HepG2 (cell line): ENCODE results near the gene IDUA. TPM values are rescaled to one million over a fixed set of nuclear protein-coding genes. Genes with fewer than 3 reads are reported as not detected.
A peak's percentile ranks its signal among the peaks of the same experiment; 100 is the strongest.

ENCODE experiments used
- ATAC-seq: fragments of 200-7000 bp; cut with Tn5 transposase; 3 replicates; pipeline ENCODE4 v1.9.1; 2020; ENCODE audit warnings: mild to moderate bottlenecking, moderate library complexity
- BruUV-seq: library from RNA; stranded (reverse); fragments of 400-500 nt; replicated peaks from 2 replicates; lab custom pipeline; 2021; lab: Mats Ljungman, UMichigan
- CTCF ChIA-PET: fragments of 300-600 bp; formaldehyde crosslinking; extraction: SDS; loops from one replicate; lab custom pipeline; 2021; ENCODE audit warnings: low total read pairs, inconsistent platforms, low intra/inter-chr PET ratio; lab: Yijun Ruan, JAX
- POLR2A ChIA-PET: fragments of 350-600 bp; sonication (Branson Sonifier 250); formaldehyde crosslinking; loops from one replicate; lab custom pipeline; 2020; ENCODE audit warnings: antibody characterized with exemption, inconsistent platforms; lab: Yijun Ruan, JAX
- DNase-seq: peaks from one replicate; pipeline ENCODE4 v3.0.0-alpha.2; 2015; ENCODE audit warnings: low spot score
- FAIRE-seq: peaks from 3 replicates; lab custom pipeline; 2011; peaks lifted over from hg19 to GRCh38; lab: Jason Lieb, UNC
- H2AFZ ChIP-seq: one replicate; pipeline ENCODE4 v1.6.1; 2011; ENCODE audit warnings: low read length, inconsistent platforms
- H3K27ac ChIP-seq: fragments of 300-600 bp; 3 replicates; pipeline ENCODE4 v1.8.0; 2011; ENCODE audit warnings: mixed run types, mild to moderate bottlenecking, mixed read lengths, low read length, inconsistent platforms; ENCODE audit not compliant: insufficient read depth; ENCODE audit errors: extremely low read length
- H3K27me3 ChIP-seq, 2 experiments: fragments of 200-600 bp in 1 of 2; 2 replicates in 1 of 2; 3 replicates in 1 of 2; pipeline versions ENCODE4 v1.6.0 to v1.8.0; 2011; ENCODE audit warnings: low read length in 2 of 2, mild to moderate bottlenecking in 2 of 2, moderate library complexity in 2 of 2, inconsistent platforms in 1 of 2; ENCODE audit not compliant: insufficient read depth in 2 of 2, control insufficient read depth in 1 of 2
- H3K36me3 ChIP-seq, 2 experiments: fragments of 200-600 bp in 1 of 2; replicated peaks in 1 of 2; 2 replicates in 1 of 2; 3 replicates in 1 of 2; pipeline versions ENCODE4 v1.5.1 to v1.8.0; 2011; ENCODE audit warnings: low read length in 2 of 2, inconsistent platforms in 1 of 2; ENCODE audit not compliant: insufficient read depth in 2 of 2, control insufficient read depth in 1 of 2
- H3K4me1 ChIP-seq: 2 replicates; pipeline ENCODE4 v1.5.1; 2012; ENCODE audit warnings: low read length, inconsistent platforms; ENCODE audit not compliant: insufficient read depth
- H3K4me2 ChIP-seq: 2 replicates; pipeline ENCODE4 v1.6.0; 2011; ENCODE audit warnings: low read depth, low read length, inconsistent platforms
- H3K4me3 ChIP-seq, 3 experiments: fragments of 200-600 bp in 1 of 3; sonication (generic), shearing (Covaris generic) in 1 of 3; replicated peaks in 1 of 3; 2 replicates each; pipeline ENCODE4 v1.5.1; 2011 to 2016; ENCODE audit warnings: low read length in 3 of 3, inconsistent platforms in 2 of 3, low read depth in 2 of 3, mild to moderate bottlenecking in 2 of 3, control low read depth in 1 of 3, mixed read lengths in 1 of 3; ENCODE audit not compliant: insufficient read depth in 1 of 3
- H3K79me2 ChIP-seq: one replicate; pipeline ENCODE4 v1.6.1; 2011; ENCODE audit warnings: low read length, inconsistent platforms; ENCODE audit not compliant: insufficient read depth
- H3K9ac ChIP-seq: 2 replicates; pipeline ENCODE4 v1.6.0; 2011; ENCODE audit warnings: mild to moderate bottlenecking, low read depth, low read length, inconsistent platforms; ENCODE audit not compliant: insufficient read depth
- H3K9me3 ChIP-seq: 2 replicates; pipeline ENCODE4 v1.5.1; 2012; ENCODE audit warnings: mild to moderate bottlenecking, low read length
- H4K20me1 ChIP-seq: 2 replicates; pipeline ENCODE4 v1.6.0; 2011; ENCODE audit warnings: inconsistent platforms, mild to moderate bottlenecking, low read length, moderate library complexity; ENCODE audit not compliant: insufficient read depth
- AGO2 ChIP-seq: fragments of 200-400 bp; formaldehyde crosslinking; optimal IDR thresholded peaks from 2 replicates; pipeline ENCODE3; 2017; ENCODE audit warnings: mild to moderate bottlenecking, low read depth, low read length, moderate library complexity
- CTCF ChIP-seq: sonication (generic); formaldehyde crosslinking; IDR thresholded peaks from 2 replicates; pipeline ENCODE4 v1.5.0; 2020; ENCODE audit warnings: mild to moderate bottlenecking, missing genetic modification reagents, moderate library complexity
- DRAP1 ChIP-seq: IDR thresholded peaks from 2 replicates; pipeline ENCODE4 v1.6.1; 2016; ENCODE audit warnings: missing genetic modification reagents, missing compliant biosample characterization
- GATAD2A ChIP-seq: IDR thresholded peaks from 2 replicates; pipeline ENCODE4 v1.6.1; 2016
- KDM1A ChIP-seq: IDR thresholded peaks from 2 replicates; pipeline ENCODE4 v1.6.1; 2016; ENCODE audit warnings: missing compliant biosample characterization
- MEF2D ChIP-seq: sonication (generic); formaldehyde crosslinking; IDR thresholded peaks from 2 replicates; pipeline ENCODE4 v1.5.1; 2020; ENCODE audit warnings: mild to moderate bottlenecking, missing genetic modification reagents
- PBX3 ChIP-seq: sonication (generic); formaldehyde crosslinking; IDR thresholded peaks from 2 replicates; pipeline ENCODE4 v1.8.1; 2023; ENCODE audit warnings: missing genetic modification reagents, inconsistent platforms, borderline replicate concordance
- POGZ ChIP-seq: sonication (generic); formaldehyde crosslinking; IDR thresholded peaks from 2 replicates; pipeline ENCODE4 v1.4.0; 2020; ENCODE audit warnings: mild to moderate bottlenecking, missing genetic modification reagents
- RAD21 ChIP-seq: fragments of 450-650 bp; formaldehyde crosslinking; IDR thresholded peaks from 2 replicates; pipeline ENCODE4 v1.5.0; 2020; ENCODE audit warnings: mild to moderate bottlenecking
- SAP130 ChIP-seq: IDR thresholded peaks from 2 replicates; pipeline ENCODE4 v1.6.1; 2016; ENCODE audit warnings: low read depth
- STAG1 ChIP-seq: sonication (generic); formaldehyde crosslinking; IDR thresholded peaks from 2 replicates; pipeline ENCODE4 v1.4.0; 2020; ENCODE audit warnings: missing genetic modification reagents
- ZBTB8A ChIP-seq: sonication (generic); formaldehyde crosslinking; IDR thresholded peaks from 2 replicates; pipeline ENCODE4 v1.4.0; 2020; ENCODE audit warnings: mild to moderate bottlenecking, low read depth, missing genetic modification reagents, borderline replicate concordance
- ZFP62 ChIP-seq: sonication (generic); formaldehyde crosslinking; IDR thresholded peaks from 2 replicates; pipeline ENCODE4 v1.4.0; 2020; ENCODE audit warnings: missing genetic modification reagents
- ZNF350 ChIP-seq: sonication (generic); formaldehyde crosslinking; IDR thresholded peaks from 2 replicates; pipeline ENCODE4 v1.4.0; 2020; ENCODE audit warnings: mild to moderate bottlenecking, low read depth, missing genetic modification reagents, borderline replicate concordance
- ZNF558 ChIP-seq: sonication (generic); formaldehyde crosslinking; IDR thresholded peaks from 2 replicates; pipeline ENCODE4 v1.9.0; 2022; ENCODE audit warnings: mild to moderate bottlenecking, missing genetic modification reagents, borderline replicate concordance
- WGBS: methylation state at CpG from one replicate; pipeline ENCODE4 v1.1.6; 2017; ENCODE audit warnings: low lambda C conversion rate; 5-methylcytosine and 5-hydroxymethylcytosine counted together
- in situ Hi-C: cut with HindIII; loops from 2 replicates; pipeline ENCODE4 v1.10.0; 2017; ENCODE audit warnings: low pct_unique_long_range_greater_than_20kb; ENCODE audit not compliant: extremely low pct_ligation_motif_present
- intact Hi-C: fragments of 100-400 bp; cut with micrococcal nuclease; formaldehyde crosslinking; loops from one replicate; pipeline ENCODE4 v1.10.0; 2022; ENCODE audit not compliant: unreplicated experiment
- polyA plus RNA-seq, 8 experiments: library from polyadenylated mRNA; depleted of rRNA in 3 of 8; stranded (reverse) in 7 of 8; unstranded in 1 of 8; fragments of >200 nt; fragmentation: Illumina TruSeq in 4 of 8; extraction: Trizol in 4 of 8; gene quantifications; 2 replicates each; pipeline versions ENCODE4 v1.2.1 to v1.2.3, GENCODE V29; 2011 to 2016; ENCODE audit warnings: low read depth in 4 of 8, missing spikeins in 1 of 8, mixed read lengths in 1 of 8; ENCODE audit not compliant: insufficient read depth in 1 of 8
- total RNA-seq, 5 experiments: library from RNA; depleted of rRNA; stranded (reverse); fragments of >200 nt; fragmentation: Illumina TruSeq; extraction: Trizol; gene quantifications; 2 replicates each; pipeline ENCODE4 v1.2.3, GENCODE V29; 2016; ENCODE audit warnings: low read depth in 1 of 5
- TF ChIP-seq, protein P1 (sequence below): IDR thresholded peaks from 2 replicates; pipeline ENCODE4 v1.6.1; 2016; ENCODE audit warnings: low read depth, borderline replicate concordance
- TF ChIP-seq, protein P2 (sequence below): fragments of 450-650 bp; IDR thresholded peaks from 2 replicates; pipeline ENCODE4 v1.6.1; 2017

The IDUA gene
- total and polyA plus RNA-seq, 2 of the 13 experiments (the other 11 are each of a cell fraction or from before 2014, with no cell fraction given): 0.77 to 1.0 TPM

DNA sequence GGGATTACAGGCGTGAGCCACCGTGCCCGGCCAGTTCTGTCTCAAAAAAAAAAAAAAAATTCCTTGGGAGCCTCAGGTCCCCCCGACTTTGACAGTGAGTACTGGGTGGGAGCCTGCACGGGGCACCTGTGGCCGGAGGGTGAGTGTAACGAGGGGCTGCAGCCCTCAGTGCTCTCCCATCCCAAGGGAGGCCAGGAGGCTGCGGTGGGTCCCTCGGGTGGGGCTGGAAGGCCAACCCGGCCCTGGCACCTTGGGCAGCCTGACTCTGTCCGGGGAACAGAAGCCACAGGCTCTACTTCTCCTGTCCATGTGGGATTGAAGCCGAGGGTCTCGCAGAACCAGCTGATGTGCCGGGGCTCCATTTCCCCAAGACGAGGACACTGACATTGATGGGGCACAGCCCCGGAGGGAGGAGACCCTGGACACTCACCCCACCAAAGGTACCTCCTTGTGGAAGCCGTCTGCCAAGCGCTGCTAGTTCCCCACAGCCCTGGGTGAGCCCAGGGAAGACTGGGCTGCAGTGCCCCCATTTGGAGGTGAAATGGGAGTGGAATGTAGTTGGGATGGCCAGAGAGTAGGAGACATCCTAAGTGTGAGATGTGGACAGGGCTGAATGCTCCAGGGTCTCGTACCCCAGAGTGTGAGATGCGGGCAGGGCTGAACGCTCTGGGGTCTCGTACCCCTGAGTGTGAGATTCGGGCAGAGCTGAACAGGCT is 8.6 kb downstream of the IDUA start:
- H3K9me3 ChIP-seq: no peaks in the 10 kb centered on the region
- H3K79me2 ChIP-seq: peaks cover 16% of the 10 kb centered on the region
- CTCF ChIA-PET: no interaction called here
- H3K4me3 ChIP-seq: peak overlapping the region in 1 of 3 experiments; percentile 71; a peak in 1 of 6 replicates
- POLR2A ChIA-PET: interaction anchor here (1.0 kb wide), 1 partner anchor 11 kb away, joined by 3 read pairs; no protein-coding TSS in a partner anchor
- H3K36me3 ChIP-seq: peaks cover 1 to 4% of the 10 kb centered on the region in 2 experiments; a peak in 3 of 5 replicates
- H3K27me3 ChIP-seq: peaks cover 7 to 19% of the 10 kb centered on the region in 2 experiments; a peak in 3 of 5 replicates
- no TSS peak for BruUV-seq
- 0 out of 2 replicates have a peak overlapping the region, but pooled peaks have one; percentile 29 for H3K4me2 ChIP-seq
- H3K27ac ChIP-seq: no peak overlapping the region
- no peak for DNase-seq
- H4K20me1 ChIP-seq: no peaks in the 10 kb centered on the region
- H3K4me1 ChIP-seq: peaks cover 64% of the 10 kb centered on the region
- in situ Hi-C loops: no loop called here
- no peak for ATAC-seq
- intact Hi-C loops: no loop called here
- 88% methylated on average over 15 of the region's 23 CpGs for WGBS
- H2AFZ ChIP-seq: no peak overlapping the region
- H3K9ac ChIP-seq: no peak overlapping the region
- no peak for FAIRE-seq
- TF ChIP-seq DRAP1 (CRISPR knock-in tag) (no peak), CTCF (CRISPR knock-in tag) (peak; percentile 57), MEF2D (no peak), ZNF350 (CRISPR knock-in tag) (no peak), PBX3 (CRISPR knock-in tag) (no peak), ZNF558 (CRISPR knock-in tag) (no peak), ZFP62 (CRISPR knock-in tag) (no peak), AGO2 (peak; percentile 41), POGZ (no peak), RAD21 (no peak), KDM1A (CRISPR knock-in tag) (no peak), ZBTB8A (CRISPR knock-in tag) (no peak), GATAD2A (CRISPR knock-in tag) (no peak), SAP130 (CRISPR knock-in tag) (0 out of 2 replicates have a peak, but pooled peaks have one; percentile 10), STAG1 (peak; percentile 42; the same call in 1 of the 2 replicates)
- TF ChIP-seq, protein P1, sequence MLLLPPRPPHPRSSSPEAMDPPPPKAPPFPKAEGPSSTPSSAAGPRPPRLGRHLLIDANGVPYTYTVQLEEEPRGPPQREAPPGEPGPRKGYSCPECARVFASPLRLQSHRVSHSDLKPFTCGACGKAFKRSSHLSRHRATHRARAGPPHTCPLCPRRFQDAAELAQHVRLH (CRISPR knock-in tag): no peak
- TF ChIP-seq, protein P2, sequence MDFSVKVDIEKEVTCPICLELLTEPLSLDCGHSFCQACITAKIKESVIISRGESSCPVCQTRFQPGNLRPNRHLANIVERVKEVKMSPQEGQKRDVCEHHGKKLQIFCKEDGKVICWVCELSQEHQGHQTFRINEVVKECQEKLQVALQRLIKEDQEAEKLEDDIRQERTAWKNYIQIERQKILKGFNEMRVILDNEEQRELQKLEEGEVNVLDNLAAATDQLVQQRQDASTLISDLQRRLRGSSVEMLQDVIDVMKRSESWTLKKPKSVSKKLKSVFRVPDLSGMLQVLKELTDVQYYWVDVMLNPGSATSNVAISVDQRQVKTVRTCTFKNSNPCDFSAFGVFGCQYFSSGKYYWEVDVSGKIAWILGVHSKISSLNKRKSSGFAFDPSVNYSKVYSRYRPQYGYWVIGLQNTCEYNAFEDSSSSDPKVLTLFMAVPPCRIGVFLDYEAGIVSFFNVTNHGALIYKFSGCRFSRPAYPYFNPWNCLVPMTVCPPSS: no peak
